ENCODE measurements around the gene PXK.

The PXK gene

GRCh38 chr3:58409663-58410062 is 77.0 kb downstream of the PXK start:
- ChIA-PET POLR2A (no interaction called here), CTCF (interaction anchor here (0.8 to 8.9 kb wide), 11 partner anchors 8 to 222 kb away, joined by 3 to 70 read pairs (median 4); partner anchors contain the start of genes HTD2 and RPP14)
- no peak for DNase-seq (ENCODE audit: low read depth, low spot score)

GRCh38 chr3:58411036-58411435 is 78.3 kb downstream of the PXK start:
- ChIA-PET CTCF (interaction anchor here (1.2 to 8.9 kb wide), 8 partner anchors 10 to 104 kb away, joined by 3 to 70 read pairs (median 7); partner anchors contain the start of genes HTD2, PXK and RPP14), POLR2A (no interaction called here)
- no peak for DNase-seq (ENCODE audit: low read depth, low spot score)
- no peak overlapping the region for H3K4me3 ChIP-seq (ENCODE audit: low read depth, low read length)
- no peak for TF ChIP-seq CTCF (IDR thresholded peaks at IDR 0.05; ENCODE audit: insufficient read depth, low read length, missing control alignments)

More at GRCh38 chr3:58409663-58410062, 77.0 kb downstream of the PXK start:
- no peak for TF ChIP-seq CTCF (IDR thresholded peaks at IDR 0.05; ENCODE audit: insufficient read depth, low read length, missing control alignments)
- H3K4me3 ChIP-seq (ENCODE audit: low read depth, low read length) = no peak overlapping the region

- CTCF ChIA-PET = interaction anchor here (0.8 to 8.9 kb wide), 22 partner anchors 8 to 224 kb away, joined by 3 to 70 read pairs (median 4); partner anchors contain the start of genes HTD2, PXK and RPP14
- POLR2A ChIA-PET = no interaction called here
- no peak for TF ChIP-seq CTCF (IDR thresholded peaks at IDR 0.05; ENCODE audit: insufficient read depth, low read length, missing control alignments)
- no peak overlapping the region for H3K4me3 ChIP-seq (ENCODE audit: low read depth, low read length)
- DNase-seq (ENCODE audit: low read depth, low spot score) = no peak
Observed at GRCh38 chr3:58411851-58412830, 79.4 kb downstream of the PXK start.

GRCh38 chr3:58414538-58415197 is 82.0 kb downstream of the PXK start:
- ChIA-PET POLR2A (interaction anchor here (1.5 kb wide), 1 partner anchor 18 kb away, joined by 3 read pairs; no protein-coding TSS in a partner anchor), CTCF (interaction anchor here (0.6 to 5.0 kb wide), 25 partner anchors 10 to 237 kb away, joined by 3 to 155 read pairs (median 6); partner anchors contain the start of genes HTD2, PDHB, PXK and RPP14)
- H3K4me3 ChIP-seq (ENCODE audit: low read depth, low read length) = no peak overlapping the region
- peak; percentile 65 for TF ChIP-seq CTCF (IDR thresholded peaks at IDR 0.05; ENCODE audit: insufficient read depth, low read length, missing control alignments)
- DNase-seq (ENCODE audit: low read depth, low spot score) = no peak

- ChIA-PET CTCF (interaction anchor here (0.5 to 5.0 kb wide), 23 partner anchors 9 to 227 kb away, joined by 3 to 155 read pairs (median 6); partner anchors contain the start of genes HTD2, PDHB, PXK and RPP14), POLR2A (interaction anchor here (1.5 kb wide), 1 partner anchor 17 kb away, joined by 3 read pairs; no protein-coding TSS in a partner anchor)
- no peak overlapping the region for H3K4me3 ChIP-seq (ENCODE audit: low read depth, low read length)
- no peak for TF ChIP-seq CTCF (IDR thresholded peaks at IDR 0.05; ENCODE audit: insufficient read depth, low read length, missing control alignments)
- DNase-seq (ENCODE audit: low read depth, low spot score) = no peak
Observed at GRCh38 chr3:58416191-58416590, 83.5 kb downstream of the PXK start.
